ENCODE data around the gene CCNI2.
A peak's percentile ranks its signal among the peaks of the same experiment; 100 is the strongest.

Gene CCNI2

GRCh38 chr5:132746954-132747615 lies at the start of gene CCNI2:
CCNI2 (plus strand) TSS chr5:132747426; CDS start chr5:132747496, 70 bp downstream.
- DNase-seq (ENCODE audit: low read depth in 2 of 2), result peak; percentile 28 to 37

GRCh38 chr5:132704875-132705274 lies 42.4 kb upstream of the CCNI2 start:
- DNase-seq (ENCODE audit: low read depth in 2 of 2), result no peak

GRCh38 chr5:132708645-132709044 lies 38.6 kb upstream of the CCNI2 start:
- no peak for DNase-seq (ENCODE audit: low read depth in 2 of 2)

- no peak for DNase-seq (ENCODE audit: low read depth in 2 of 2)
Measured at GRCh38 chr5:132714456-132715307, 32.5 kb upstream of the CCNI2 start.

- DNase-seq (ENCODE audit: low read depth in 2 of 2), result no peak
Measured at GRCh38 chr5:132718544-132719312, 28.5 kb upstream of the CCNI2 start.

- no peak for DNase-seq (ENCODE audit: low read depth in 2 of 2)
Measured at GRCh38 chr5:132725745-132726144, 21.5 kb upstream of the CCNI2 start.

GRCh38 chr5:132729896-132730295 lies 17.3 kb upstream of the CCNI2 start:
- DNase-seq (ENCODE audit: low read depth in 2 of 2), result no peak

GRCh38 chr5:132733499-132734148 lies 13.6 kb upstream of the CCNI2 start:
- no peak for DNase-seq (ENCODE audit: low read depth in 2 of 2)

GRCh38 chr5:132734687-132735086 lies 12.5 kb upstream of the CCNI2 start:
- DNase-seq (ENCODE audit: low read depth in 2 of 2), result no peak

GRCh38 chr5:132736853-132737833 lies 10.1 kb upstream of the CCNI2 start, which contains the start of gene KIF3A:
KIF3A (minus strand) TSS chr5:132737546; CDS start chr5:132737419, 127 bp downstream.
- DNase-seq (ENCODE audit: low read depth in 2 of 2), result peak; percentile 97 to 98

- no peak for DNase-seq (ENCODE audit: low read depth in 2 of 2)
Measured at GRCh38 chr5:132737982-132738681, 9.1 kb upstream of the CCNI2 start.

- no peak for DNase-seq (ENCODE audit: low read depth in 2 of 2)
Measured at GRCh38 chr5:132739232-132739631, 8.0 kb upstream of the CCNI2 start.

- no peak for DNase-seq (ENCODE audit: low read depth in 2 of 2)
Measured at GRCh38 chr5:132742158-132742557, 5.1 kb upstream of the CCNI2 start.

- DNase-seq (ENCODE audit: low read depth in 2 of 2), result no peak
Measured at GRCh38 chr5:132742626-132743025, 4.6 kb upstream of the CCNI2 start.

GRCh38 chr5:132744659-132745058 lies 2.6 kb upstream of the CCNI2 start:
- DNase-seq (ENCODE audit: low read depth in 2 of 2), result no peak

GRCh38 chr5:132746592-132746953 lies 653 bp upstream of the CCNI2 start:
- no peak for DNase-seq (ENCODE audit: low read depth in 2 of 2)

- peak; percentile 13 to 17 for DNase-seq (ENCODE audit: low read depth in 2 of 2)
Measured at GRCh38 chr5:132747616-132748440, 602 bp downstream of the CCNI2 start.

- no peak for DNase-seq (ENCODE audit: low read depth in 2 of 2)
Measured at GRCh38 chr5:132748522-132749000, 1.3 kb downstream of the CCNI2 start.

GRCh38 chr5:132749506-132749905 lies 2.3 kb downstream of the CCNI2 start:
- DNase-seq (ENCODE audit: low read depth in 2 of 2), result no peak
